ENCODE results near the gene TRPM6.

TRPM6 gene

DNA sequence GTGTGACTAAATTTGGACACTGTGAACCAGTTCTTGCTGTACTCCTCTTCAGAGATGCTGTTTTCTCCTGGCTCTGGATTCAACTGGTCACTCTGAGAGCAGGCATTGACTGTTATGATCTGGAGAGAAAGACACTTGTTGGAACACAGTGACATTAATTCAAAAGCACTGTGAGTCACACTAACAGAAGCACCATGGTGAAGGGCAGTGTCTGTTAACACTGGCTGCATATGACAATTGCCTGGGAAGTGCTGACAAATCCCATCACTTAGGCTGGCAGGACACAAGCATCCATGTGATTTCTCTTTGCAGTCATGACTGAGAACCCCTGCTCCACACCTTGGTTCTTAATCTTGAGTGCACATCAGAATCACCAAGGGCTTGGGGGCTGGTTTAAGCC, 132.4 kb downstream of the TRPM6 start:
- in situ Hi-C loops (cut with HindIII; ENCODE audit: low sequenced_read_pairs) = no loop called here
- no peak overlapping the region for H3K4me3 ChIP-seq (ENCODE audit: low read depth, low read length)
- TF ChIP-seq, protein P1, sequence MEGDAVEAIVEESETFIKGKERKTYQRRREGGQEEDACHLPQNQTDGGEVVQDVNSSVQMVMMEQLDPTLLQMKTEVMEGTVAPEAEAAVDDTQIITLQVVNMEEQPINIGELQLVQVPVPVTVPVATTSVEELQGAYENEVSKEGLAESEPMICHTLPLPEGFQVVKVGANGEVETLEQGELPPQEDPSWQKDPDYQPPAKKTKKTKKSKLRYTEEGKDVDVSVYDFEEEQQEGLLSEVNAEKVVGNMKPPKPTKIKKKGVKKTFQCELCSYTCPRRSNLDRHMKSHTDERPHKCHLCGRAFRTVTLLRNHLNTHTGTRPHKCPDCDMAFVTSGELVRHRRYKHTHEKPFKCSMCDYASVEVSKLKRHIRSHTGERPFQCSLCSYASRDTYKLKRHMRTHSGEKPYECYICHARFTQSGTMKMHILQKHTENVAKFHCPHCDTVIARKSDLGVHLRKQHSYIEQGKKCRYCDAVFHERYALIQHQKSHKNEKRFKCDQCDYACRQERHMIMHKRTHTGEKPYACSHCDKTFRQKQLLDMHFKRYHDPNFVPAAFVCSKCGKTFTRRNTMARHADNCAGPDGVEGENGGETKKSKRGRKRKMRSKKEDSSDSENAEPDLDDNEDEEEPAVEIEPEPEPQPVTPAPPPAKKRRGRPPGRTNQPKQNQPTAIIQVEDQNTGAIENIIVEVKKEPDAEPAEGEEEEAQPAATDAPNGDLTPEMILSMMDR (IDR thresholded peaks at IDR 0.05; ENCODE audit: low read depth, low read length, missing control alignments) = no peak
- DNase-seq (ENCODE audit: low read depth) = no peak

DNA sequence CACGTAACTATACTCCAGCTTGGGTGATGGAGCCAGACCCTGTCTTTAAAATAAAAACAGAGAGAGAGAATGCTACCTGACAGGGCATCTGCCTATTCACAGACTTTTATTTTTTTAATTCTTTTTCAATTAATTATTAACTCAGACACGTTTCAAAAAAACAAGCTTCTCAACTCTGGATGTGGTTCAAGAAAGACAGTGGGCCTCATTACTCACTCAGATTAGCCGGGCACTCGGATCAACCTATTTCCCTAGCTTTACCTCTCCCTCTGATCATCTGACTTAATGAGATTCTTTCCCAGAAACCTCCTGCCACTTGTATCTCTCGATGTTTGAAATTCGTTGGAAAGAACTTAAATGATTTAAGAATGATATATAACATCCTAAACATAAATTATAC, 134.1 kb downstream of the TRPM6 start:
- TF ChIP-seq, protein P1 (IDR thresholded peaks at IDR 0.05; ENCODE audit: low read depth, low read length, missing control alignments) = no peak
- DNase-seq (ENCODE audit: low read depth) = no peak
- H3K4me3 ChIP-seq (ENCODE audit: low read depth, low read length) = no peak overlapping the region
- in situ Hi-C loops (cut with HindIII; ENCODE audit: low sequenced_read_pairs) = no loop called here

DNA sequence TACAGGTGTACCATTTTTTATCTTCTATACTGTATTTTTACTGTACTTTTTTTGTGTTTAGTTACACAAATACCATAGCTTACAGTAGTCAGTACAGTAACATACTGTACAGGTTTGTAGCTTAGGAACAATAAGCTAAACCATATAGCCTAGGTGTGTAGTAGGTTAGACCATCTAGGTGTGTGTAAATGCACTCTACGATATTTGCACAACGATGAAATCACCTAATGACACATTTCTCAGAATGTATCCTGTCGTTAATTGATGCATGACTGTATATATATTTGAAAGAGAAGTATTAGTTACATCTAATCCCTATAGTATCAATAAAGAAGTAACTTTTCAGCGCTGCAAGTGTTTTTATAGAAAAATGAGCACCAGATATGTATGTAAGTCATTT, 138.8 kb downstream of the TRPM6 start:
- no peak overlapping the region for H3K4me3 ChIP-seq (ENCODE audit: low read depth, low read length)
- in situ Hi-C loops (cut with HindIII; ENCODE audit: low sequenced_read_pairs) = no loop called here
- TF ChIP-seq, protein P1 (IDR thresholded peaks at IDR 0.05; ENCODE audit: low read depth, low read length, missing control alignments) = no peak
- DNase-seq (ENCODE audit: low read depth) = no peak

DNA sequence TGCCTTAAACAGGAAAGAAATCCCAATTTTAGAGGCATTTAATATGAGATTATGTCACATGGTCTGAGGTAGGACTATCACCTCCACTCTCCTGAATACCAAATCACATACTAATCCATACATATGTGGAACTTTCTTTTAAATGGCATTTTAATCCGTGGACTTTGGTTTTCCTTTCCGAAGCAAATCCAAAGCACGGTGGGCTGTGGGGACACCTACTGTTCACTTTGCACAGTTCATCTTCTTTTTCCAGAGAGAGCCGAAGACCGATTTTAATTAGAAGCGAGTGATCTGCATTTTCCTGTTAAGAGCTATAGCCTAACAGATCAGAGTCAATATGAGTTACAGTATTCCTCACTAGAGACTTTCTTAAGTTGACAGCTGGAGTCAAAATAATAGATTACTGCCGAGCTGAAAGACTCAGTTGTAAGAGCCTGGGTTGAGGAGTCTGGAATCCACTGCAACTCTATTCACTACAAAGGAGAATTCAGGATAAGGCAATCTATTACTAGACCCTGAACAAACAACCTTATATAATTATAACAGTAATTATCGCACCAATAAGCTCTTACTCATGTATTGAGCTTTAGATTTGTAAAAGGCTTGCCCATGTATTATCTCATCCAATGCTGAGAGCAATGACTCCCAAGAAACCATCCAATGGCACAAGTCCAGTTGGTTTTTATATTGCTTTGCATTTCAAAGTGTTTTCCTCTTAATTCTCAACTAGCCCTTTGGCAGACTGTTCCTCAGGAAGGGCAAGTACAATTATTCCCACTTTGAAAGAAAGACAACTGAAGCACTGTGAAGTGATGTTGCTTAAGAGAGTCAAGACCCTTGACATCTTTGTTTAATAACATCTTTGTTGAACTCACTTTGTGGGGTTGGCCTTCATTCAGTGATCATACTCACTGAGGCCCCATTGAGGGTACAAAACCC, 144.7 kb downstream of the TRPM6 start:
- TF ChIP-seq, protein P1 (IDR thresholded peaks at IDR 0.05; ENCODE audit: low read depth, low read length, missing control alignments) = peak; percentile 87
- in situ Hi-C loops (cut with HindIII; ENCODE audit: low sequenced_read_pairs) = no loop called here
- no peak overlapping the region for H3K4me3 ChIP-seq (ENCODE audit: low read depth, low read length)
- DNase-seq (ENCODE audit: low read depth) = no peak

DNA sequence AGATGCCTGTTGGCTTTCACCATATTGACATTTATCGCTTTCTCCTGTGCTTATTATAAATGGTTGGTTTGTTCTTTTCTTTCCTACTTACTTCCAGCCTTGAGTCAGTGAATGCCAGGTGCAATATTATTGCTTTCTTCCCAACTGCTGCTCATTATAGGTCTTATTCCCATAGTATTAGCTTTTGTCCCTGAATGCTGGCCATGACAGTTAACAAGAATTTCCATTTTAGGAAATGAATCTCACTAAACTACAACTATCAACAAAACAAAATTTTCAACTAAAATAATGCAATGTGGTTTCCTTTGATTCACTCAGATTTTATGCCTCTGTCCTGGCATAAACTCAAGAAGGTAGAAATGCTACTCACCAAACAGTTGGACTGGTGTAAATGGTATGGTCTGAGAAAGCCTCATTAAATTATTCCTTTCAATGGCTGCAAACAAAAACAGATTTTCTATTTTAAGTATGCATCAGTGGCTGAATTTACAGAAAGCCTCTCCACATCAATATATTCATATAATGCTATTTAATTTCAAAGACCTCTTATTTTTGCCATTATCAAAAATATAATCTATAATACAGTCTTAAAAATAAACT, 145.4 kb downstream of the TRPM6 start:
- TF ChIP-seq, protein P1 (IDR thresholded peaks at IDR 0.05; ENCODE audit: low read depth, low read length, missing control alignments) = no peak
- H3K4me3 ChIP-seq (ENCODE audit: low read depth, low read length) = no peak overlapping the region
- in situ Hi-C loops (cut with HindIII; ENCODE audit: low sequenced_read_pairs) = no loop called here
- DNase-seq (ENCODE audit: low read depth) = no peak

DNA sequence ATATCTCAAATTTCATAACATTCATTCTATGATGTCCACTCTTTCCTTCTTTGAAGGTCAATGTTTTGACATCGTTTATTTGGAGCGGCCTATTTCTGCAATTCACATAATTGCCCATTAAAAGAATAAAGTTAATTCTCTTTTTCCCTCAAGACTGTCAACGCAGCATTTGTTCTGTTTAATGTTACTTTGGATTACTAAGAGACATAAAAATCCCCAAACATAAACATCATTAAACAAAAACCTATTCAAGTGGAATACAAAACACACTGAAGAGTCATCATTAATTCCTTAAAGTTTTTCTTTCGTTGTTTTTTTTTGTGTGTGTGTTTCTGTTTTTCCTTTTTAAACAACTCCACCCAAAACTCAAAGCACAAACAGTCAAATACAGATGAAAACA, 151.1 kb downstream of the TRPM6 start:
- H3K4me3 ChIP-seq (ENCODE audit: low read depth, low read length) = no peak overlapping the region
- in situ Hi-C loops (cut with HindIII; ENCODE audit: low sequenced_read_pairs) = no loop called here
- TF ChIP-seq, protein P1 (IDR thresholded peaks at IDR 0.05; ENCODE audit: low read depth, low read length, missing control alignments) = no peak
- no peak for DNase-seq (ENCODE audit: low read depth)
